ENCODE measurements around the gene FGF11. TPM values are rescaled to one million over a fixed set of nuclear protein-coding genes. Genes with fewer than 3 reads are reported as not detected.

The FGF11 gene
- total and polyA plus RNA-seq, 2 of the 13 experiments (the other 11 are each of a cell fraction or from before 2014, with no cell fraction given), result 0.20 to 7.6 TPM

DNA sequence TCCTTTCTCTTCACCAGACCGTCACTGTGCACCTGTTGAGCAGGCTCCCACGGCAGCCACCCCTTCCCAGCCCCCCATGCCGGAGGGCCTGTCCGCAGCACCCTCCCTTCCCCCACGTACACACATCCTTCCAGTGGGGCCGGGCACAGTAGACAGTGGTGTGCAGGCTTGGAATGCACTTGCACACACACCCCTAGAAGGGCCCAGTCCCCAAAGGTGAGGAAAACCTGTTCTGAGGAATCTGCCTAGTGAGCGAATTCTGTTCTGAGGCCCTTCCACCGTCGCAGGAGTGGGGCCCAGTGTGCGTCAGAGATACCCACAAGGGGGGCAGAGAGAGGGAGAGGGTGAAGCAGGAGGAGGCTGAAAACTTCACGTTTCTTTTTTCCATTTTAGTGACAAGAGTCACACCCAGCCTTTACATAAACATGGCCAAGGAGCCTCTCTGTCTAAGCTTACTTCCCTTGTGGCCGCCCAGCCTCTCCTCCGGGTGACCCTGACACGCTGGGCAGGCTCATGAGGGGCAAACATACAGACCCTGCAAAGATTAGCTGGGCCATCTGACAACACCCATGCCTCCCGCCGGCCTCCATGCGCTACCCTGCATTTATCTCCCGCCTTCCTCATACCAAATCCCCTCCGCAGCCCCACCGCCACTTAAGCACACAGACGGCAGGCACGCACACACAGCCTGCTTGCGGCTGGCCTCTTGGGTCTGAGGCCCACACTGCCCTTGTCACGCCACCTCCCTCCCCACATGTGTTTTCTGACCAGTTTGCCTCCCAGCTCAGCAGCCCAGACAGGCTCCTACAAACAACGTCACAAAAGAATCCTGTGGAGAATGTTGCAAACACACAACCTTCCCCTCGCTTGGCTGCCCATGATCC is 38.3 kb downstream of the FGF11 start (continued):
- TF ChIP-seq MTA1 (CRISPR knock-in tag; IDR thresholded peaks at IDR 0.05; ENCODE audit: borderline replicate concordance), result peak; percentile 64; the same call in 1 of the 2 replicates
- TF ChIP-seq, protein P1, sequence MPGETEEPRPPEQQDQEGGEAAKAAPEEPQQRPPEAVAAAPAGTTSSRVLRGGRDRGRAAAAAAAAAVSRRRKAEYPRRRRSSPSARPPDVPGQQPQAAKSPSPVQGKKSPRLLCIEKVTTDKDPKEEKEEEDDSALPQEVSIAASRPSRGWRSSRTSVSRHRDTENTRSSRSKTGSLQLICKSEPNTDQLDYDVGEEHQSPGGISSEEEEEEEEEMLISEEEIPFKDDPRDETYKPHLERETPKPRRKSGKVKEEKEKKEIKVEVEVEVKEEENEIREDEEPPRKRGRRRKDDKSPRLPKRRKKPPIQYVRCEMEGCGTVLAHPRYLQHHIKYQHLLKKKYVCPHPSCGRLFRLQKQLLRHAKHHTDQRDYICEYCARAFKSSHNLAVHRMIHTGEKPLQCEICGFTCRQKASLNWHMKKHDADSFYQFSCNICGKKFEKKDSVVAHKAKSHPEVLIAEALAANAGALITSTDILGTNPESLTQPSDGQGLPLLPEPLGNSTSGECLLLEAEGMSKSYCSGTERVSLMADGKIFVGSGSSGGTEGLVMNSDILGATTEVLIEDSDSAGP (CRISPR knock-in tag; IDR thresholded peaks at IDR 0.05; ENCODE audit: borderline replicate concordance), result 0 out of 2 replicates have a peak, but pooled peaks have one; percentile 9
- no peak for TF ChIP-seq SNAI1 (CRISPR knock-in tag; IDR thresholded peaks at IDR 0.05; ENCODE audit: borderline replicate concordance)
- TF ChIP-seq FOXJ3 (CRISPR knock-in tag; IDR thresholded peaks at IDR 0.05; ENCODE audit: borderline replicate concordance), result no peak
- TF ChIP-seq MYC (CRISPR knock-in tag; IDR thresholded peaks at IDR 0.05; ENCODE audit: borderline replicate concordance), result peak; percentile 55; the same call in 1 of the 2 replicates
- TF ChIP-seq KDM2A (CRISPR knock-in tag; IDR thresholded peaks at IDR 0.05; ENCODE audit: borderline replicate concordance, low read depth), result no peak
- TF ChIP-seq, protein P2, sequence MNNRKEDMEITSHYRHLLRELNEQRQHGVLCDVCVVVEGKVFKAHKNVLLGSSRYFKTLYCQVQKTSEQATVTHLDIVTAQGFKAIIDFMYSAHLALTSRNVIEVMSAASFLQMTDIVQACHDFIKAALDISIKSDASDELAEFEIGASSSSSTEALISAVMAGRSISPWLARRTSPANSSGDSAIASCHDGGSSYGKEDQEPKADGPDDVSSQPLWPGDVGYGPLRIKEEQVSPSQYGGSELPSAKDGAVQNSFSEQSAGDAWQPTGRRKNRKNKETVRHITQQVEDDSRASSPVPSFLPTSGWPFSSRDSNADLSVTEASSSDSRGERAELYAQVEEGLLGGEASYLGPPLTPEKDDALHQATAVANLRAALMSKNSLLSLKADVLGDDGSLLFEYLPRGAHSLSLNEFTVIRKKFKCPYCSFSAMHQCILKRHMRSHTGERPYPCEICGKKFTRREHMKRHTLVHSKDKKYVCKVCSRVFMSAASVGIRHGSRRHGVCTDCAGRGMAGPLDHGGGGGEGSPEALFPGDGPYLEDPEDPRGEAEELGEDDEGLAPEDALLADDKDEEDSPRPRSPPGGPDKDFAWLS (CRISPR knock-in tag; IDR thresholded peaks at IDR 0.05; ENCODE audit: borderline replicate concordance), result no peak
- no peak for TF ChIP-seq NFYB (CRISPR knock-in tag; IDR thresholded peaks at IDR 0.05)
- no peak for TF ChIP-seq ZNF572 (CRISPR knock-in tag; IDR thresholded peaks at IDR 0.05)
- 0 out of 2 replicates have a peak, but pooled peaks have one; percentile 17 for TF ChIP-seq IKZF5 (CRISPR knock-in tag; IDR thresholded peaks at IDR 0.05)
- 0 out of 2 replicates have a peak, but pooled peaks have one; percentile 67 for TF ChIP-seq MEIS1 (CRISPR knock-in tag; IDR thresholded peaks at IDR 0.05; ENCODE audit: borderline replicate concordance)
- TF ChIP-seq NFIB (CRISPR knock-in tag; IDR thresholded peaks at IDR 0.05; ENCODE audit: borderline replicate concordance), result no peak
- no peak for TF ChIP-seq SIX1 (CRISPR knock-in tag; IDR thresholded peaks at IDR 0.05; ENCODE audit: borderline replicate concordance)
- no peak for TF ChIP-seq SCMH1 (CRISPR knock-in tag; IDR thresholded peaks at IDR 0.05; ENCODE audit: borderline replicate concordance)
- TF ChIP-seq ZKSCAN5 (CRISPR knock-in tag; IDR thresholded peaks at IDR 0.05), result no peak
- TF ChIP-seq PTBP1 (IDR thresholded peaks at IDR 0.05; ENCODE audit: low read depth, low read length, poor library complexity, severe bottlenecking), result no peak
- TF ChIP-seq DR1 (CRISPR knock-in tag; IDR thresholded peaks at IDR 0.05), result no peak
- peak; percentile 4; the same call in 1 of the 2 replicates for TF ChIP-seq SMAD1 (CRISPR knock-in tag; IDR thresholded peaks at IDR 0.05; ENCODE audit: borderline replicate concordance, low read depth)
- TF ChIP-seq ZNF562 (CRISPR knock-in tag; IDR thresholded peaks at IDR 0.05; ENCODE audit: borderline replicate concordance), result no peak
- no peak for TF ChIP-seq ZNF615 (CRISPR knock-in tag; IDR thresholded peaks at IDR 0.05; ENCODE audit: borderline replicate concordance)
- TF ChIP-seq, protein P3, sequence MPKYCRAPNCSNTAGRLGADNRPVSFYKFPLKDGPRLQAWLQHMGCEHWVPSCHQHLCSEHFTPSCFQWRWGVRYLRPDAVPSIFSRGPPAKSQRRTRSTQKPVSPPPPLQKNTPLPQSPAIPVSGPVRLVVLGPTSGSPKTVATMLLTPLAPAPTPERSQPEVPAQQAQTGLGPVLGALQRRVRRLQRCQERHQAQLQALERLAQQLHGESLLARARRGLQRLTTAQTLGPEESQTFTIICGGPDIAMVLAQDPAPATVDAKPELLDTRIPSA (CRISPR knock-in tag; IDR thresholded peaks at IDR 0.05; ENCODE audit: borderline replicate concordance), result no peak
- TF ChIP-seq ZNF333 (CRISPR knock-in tag; IDR thresholded peaks at IDR 0.05; ENCODE audit: borderline replicate concordance), result no peak
- TF ChIP-seq ZNF225 (CRISPR knock-in tag; IDR thresholded peaks at IDR 0.05), result 0 out of 2 replicates have a peak, but pooled peaks have one; percentile 3

All from HepG2 (cell line).